ENCODE data around the gene MAT2A.
"Not testable (repeated sequence)": the region's sequence is repeated elsewhere in the genome, so short reads cannot be mapped to it uniquely, and the experiment has no call there.

The MAT2A gene

DNA sequence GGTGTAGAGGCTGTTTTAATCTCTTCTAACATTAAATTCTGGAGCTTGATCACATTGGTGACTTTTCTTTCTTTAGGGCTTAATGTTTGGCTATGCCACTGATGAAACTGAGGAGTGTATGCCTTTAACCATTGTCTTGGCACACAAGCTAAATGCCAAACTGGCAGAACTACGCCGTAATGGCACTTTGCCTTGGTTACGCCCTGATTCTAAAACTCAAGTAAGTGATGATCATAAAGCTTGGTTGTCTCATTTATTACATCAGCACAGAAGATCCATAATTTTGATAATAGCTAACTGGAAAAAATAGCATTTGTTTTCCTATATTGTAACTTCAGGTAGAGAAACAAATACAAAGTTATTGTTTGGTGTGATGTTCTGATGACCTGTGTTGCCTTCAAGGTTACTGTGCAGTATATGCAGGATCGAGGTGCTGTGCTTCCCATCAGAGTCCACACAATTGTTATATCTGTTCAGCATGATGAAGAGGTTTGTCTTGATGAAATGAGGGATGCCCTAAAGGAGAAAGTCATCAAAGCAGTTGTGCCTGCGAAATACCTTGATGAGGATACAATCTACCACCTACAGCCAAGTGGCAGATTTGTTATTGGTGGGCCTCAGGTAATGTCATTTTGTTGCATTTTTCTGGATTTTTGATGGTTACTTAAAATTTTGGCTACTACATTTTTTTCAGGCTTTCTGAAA, 2.9 kb downstream of the MAT2A start:
- no peak for TF ChIP-seq CTCF (IDR thresholded peaks at IDR 0.05; ENCODE audit: control insufficient read depth, extremely low read depth, insufficient read depth)
- H3K4me3 ChIP-seq (ENCODE audit: low read depth, low read length): peak overlapping the region; percentile 74
- DNase-seq (ENCODE audit: low read depth): no peak

- TF ChIP-seq CTCF (IDR thresholded peaks at IDR 0.05; ENCODE audit: control insufficient read depth, extremely low read depth, insufficient read depth): no peak
- no peak for DNase-seq (ENCODE audit: low read depth)
- H3K4me3 ChIP-seq (ENCODE audit: low read depth, low read length): no peak overlapping the region
Observed at GRCh38 chr2:85542777-85543176, 3.8 kb downstream of the MAT2A start.

DNA sequence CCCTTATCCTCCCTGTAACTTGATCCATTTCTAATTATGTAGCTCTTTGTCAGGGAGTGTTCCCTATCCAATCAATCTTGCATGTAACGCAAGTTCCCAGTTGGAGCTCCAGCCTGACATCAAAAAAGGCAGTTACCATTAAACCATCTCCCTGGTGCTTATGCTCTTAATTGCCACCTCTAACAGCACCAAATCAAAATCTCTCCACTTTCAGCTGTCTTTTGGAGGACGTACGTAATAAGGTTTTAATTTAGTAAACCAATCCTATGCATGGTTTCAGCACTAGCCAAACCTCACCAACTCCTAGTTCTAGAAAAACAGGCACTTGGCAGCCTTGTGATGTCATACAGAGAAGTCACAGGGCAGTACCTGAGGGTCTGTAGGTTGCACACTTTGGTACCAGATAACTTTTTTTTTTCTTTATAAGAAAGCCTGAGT, 5.3 kb downstream of the MAT2A start:
- DNase-seq (ENCODE audit: low read depth); H3K4me3 ChIP-seq (ENCODE audit: low read depth, low read length): not testable (repeated sequence)

GRCh38 chr2:85544915-85545779, 6.2 kb downstream of the MAT2A start:
- not testable (repeated sequence) for H3K4me3 ChIP-seq (ENCODE audit: low read depth, low read length)

DNA sequence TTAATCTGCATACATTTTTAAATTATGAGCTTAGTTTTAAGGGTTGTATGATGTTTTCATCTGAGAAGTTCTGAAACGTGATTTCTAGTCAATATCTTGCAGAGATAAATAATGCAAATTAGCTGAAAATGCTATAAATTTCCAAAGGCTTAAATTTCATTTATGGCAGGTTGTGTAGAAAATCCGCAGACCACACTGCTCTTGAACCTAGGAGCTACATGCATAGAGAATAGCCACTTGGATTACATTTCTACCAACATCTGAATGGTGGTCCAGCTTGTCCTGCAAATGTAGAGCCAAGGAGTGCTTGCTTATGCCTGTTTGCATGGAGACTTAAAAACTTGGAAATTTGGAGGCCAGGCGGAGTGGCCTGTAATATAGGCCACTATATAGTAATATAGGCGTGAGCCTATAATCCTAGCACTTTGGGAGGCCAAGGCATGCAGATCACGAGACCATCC, 6.8 kb downstream of the MAT2A start:
- no peak overlapping the region for H3K4me3 ChIP-seq (ENCODE audit: low read depth, low read length)
- no peak for TF ChIP-seq CTCF (IDR thresholded peaks at IDR 0.05; ENCODE audit: control insufficient read depth, extremely low read depth, insufficient read depth)
- no peak for DNase-seq (ENCODE audit: low read depth)

More at GRCh38 chr2:85544915-85545779, 6.2 kb downstream of the MAT2A start:
- DNase-seq (ENCODE audit: low read depth): not testable (repeated sequence)

DNA sequence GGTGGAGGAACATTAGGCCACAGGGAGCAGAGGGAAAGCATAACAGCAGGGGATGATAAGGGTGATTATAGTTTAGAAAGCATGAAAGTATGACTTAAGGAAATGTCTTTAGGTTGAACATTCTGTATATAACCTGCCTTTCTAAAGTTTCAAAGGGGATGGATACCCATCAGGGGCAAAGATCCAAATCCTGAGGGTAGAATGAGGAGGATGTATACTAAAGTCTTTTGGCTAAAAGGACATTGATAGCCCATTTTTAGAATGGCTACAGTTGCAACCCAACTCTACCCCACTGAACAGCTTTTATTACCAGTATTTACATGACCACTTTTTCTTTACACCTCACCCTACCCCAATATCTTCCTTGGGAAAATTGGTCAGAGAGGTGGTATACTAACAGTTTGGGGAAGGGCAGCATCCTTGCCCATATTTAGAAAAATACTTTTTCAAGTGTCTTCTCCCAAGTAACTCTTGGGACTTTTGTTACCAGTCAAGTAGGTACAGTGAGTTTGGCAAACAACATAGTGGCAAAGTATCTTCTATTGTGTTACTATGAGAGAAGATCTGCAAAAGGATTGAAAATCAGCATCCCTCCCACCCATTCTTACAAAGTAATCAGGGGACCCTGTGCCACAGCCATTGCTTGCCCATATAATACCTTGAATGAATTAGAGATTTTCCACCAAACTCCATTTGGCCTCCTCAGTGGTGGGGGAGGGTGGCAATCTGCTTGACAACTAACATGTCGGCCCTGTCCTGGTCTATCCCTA, 8.3 kb downstream of the MAT2A start:
- no peak for DNase-seq (ENCODE audit: low read depth)
- no peak overlapping the region for H3K4me3 ChIP-seq (ENCODE audit: low read depth, low read length)
- no peak for TF ChIP-seq CTCF (IDR thresholded peaks at IDR 0.05; ENCODE audit: control insufficient read depth, extremely low read depth, insufficient read depth)

DNA sequence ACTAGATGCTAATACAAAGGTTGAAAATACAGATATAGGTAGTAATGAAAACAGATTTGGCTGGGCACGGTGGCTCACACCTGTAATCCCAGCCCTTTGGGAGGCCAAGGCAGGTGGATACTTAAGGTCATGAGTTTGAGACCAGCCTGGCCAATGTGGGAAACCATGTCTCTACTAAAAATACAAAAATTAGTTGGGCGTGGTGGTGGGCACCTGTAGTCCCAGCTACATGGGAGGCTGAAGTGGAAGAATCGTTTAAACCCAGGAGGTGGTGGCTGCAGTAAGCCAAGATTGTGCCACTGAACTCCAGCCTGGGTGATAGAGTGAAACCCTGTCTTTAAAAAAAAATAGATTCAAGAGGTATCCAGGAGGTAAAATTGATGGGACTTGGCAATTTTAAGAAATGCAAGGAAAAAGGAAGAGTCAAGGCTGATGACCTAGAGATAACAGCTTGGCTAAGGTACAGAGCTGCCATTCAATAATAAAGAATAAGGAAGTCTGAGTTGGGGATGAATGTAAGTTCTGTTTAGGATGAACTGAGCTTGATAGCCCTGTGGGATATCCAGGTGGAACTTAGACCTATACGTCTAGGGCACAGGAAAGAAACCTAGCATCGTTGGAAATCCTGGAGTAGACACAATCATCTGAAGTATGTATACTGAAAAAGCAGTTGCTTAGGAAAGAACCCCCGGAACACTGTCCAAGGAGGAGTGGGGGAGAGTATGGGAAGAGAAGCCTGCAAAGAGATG, 9.1 kb downstream of the MAT2A start:
- DNase-seq (ENCODE audit: low read depth): no peak
- no peak for TF ChIP-seq CTCF (IDR thresholded peaks at IDR 0.05; ENCODE audit: control insufficient read depth, extremely low read depth, insufficient read depth)
- no peak overlapping the region for H3K4me3 ChIP-seq (ENCODE audit: low read depth, low read length)

Data from LNCaP clone FGC (cell line).